ENCODE data around the gene RHOU.
"Not testable (repeated sequence)": the region's sequence is repeated elsewhere in the genome, so short reads cannot be mapped to it uniquely, and the experiment has no call there.

RHOU gene

GRCh38 chr1:228734881-228735801 is at the start of gene RHOU:
TSS of gene RHOU (plus strand) at chr1:228735479. CDS start at chr1:228735743, 264 bp downstream.
- DNase-seq (ENCODE audit: low spot score) = no peak

- DNase-seq (ENCODE audit: low spot score) = no peak
Observed at GRCh38 chr1:228687587-228687986, 47.7 kb upstream of the RHOU start.

GRCh38 chr1:228689255-228689654 is 46.0 kb upstream of the RHOU start:
- DNase-seq (ENCODE audit: low spot score) = no peak

GRCh38 chr1:228691211-228691610 is 44.1 kb upstream of the RHOU start:
- no peak for DNase-seq (ENCODE audit: low spot score)

GRCh38 chr1:228691926-228692325 is 43.4 kb upstream of the RHOU start:
- no peak for DNase-seq (ENCODE audit: low spot score)

GRCh38 chr1:228694447-228694846 is 40.8 kb upstream of the RHOU start:
- DNase-seq (ENCODE audit: low spot score) = not testable (repeated sequence)

GRCh38 chr1:228695015-228695955 is 40.0 kb upstream of the RHOU start:
- no peak for DNase-seq (ENCODE audit: low spot score)

GRCh38 chr1:228697207-228698016 is 37.9 kb upstream of the RHOU start:
- DNase-seq (ENCODE audit: low spot score) = no peak

- DNase-seq (ENCODE audit: low spot score) = no peak
Observed at GRCh38 chr1:228698017-228698329, 37.3 kb upstream of the RHOU start.

GRCh38 chr1:228702433-228702832 is 32.8 kb upstream of the RHOU start:
- DNase-seq (ENCODE audit: low spot score) = no peak

GRCh38 chr1:228706305-228706704 is 29.0 kb upstream of the RHOU start:
- DNase-seq (ENCODE audit: low spot score) = no peak

GRCh38 chr1:228717081-228717480 is 18.2 kb upstream of the RHOU start:
- DNase-seq (ENCODE audit: low spot score) = no peak

GRCh38 chr1:228721407-228721806 is 13.9 kb upstream of the RHOU start:
- DNase-seq (ENCODE audit: low spot score) = no peak

GRCh38 chr1:228723287-228723686 is 12.0 kb upstream of the RHOU start:
- DNase-seq (ENCODE audit: low spot score) = no peak

GRCh38 chr1:228723921-228724320 is 11.4 kb upstream of the RHOU start:
- no peak for DNase-seq (ENCODE audit: low spot score)

- no peak for DNase-seq (ENCODE audit: low spot score)
Observed at GRCh38 chr1:228725178-228725577, 10.1 kb upstream of the RHOU start.

GRCh38 chr1:228727681-228728171 is 7.6 kb upstream of the RHOU start:
- no peak for DNase-seq (ENCODE audit: low spot score)

GRCh38 chr1:228732426-228732825 is 2.9 kb upstream of the RHOU start:
- no peak for DNase-seq (ENCODE audit: low spot score)

GRCh38 chr1:228733576-228733975 is 1.7 kb upstream of the RHOU start:
- DNase-seq (ENCODE audit: low spot score) = no peak

- no peak for DNase-seq (ENCODE audit: low spot score)
Observed at GRCh38 chr1:228735871-228736586, 750 bp downstream of the RHOU start.

GRCh38 chr1:228736844-228737445 is 1.7 kb downstream of the RHOU start:
- DNase-seq (ENCODE audit: low spot score) = no peak

Measured in hematopoietic multipotent progenitor cell treated with erythropoietin and hydrocortisone succinate and interleukin-3 and kit ligand, for 17 days (in vitro differentiated cells).